ENCODE results near the gene EGFR.

DNA sequence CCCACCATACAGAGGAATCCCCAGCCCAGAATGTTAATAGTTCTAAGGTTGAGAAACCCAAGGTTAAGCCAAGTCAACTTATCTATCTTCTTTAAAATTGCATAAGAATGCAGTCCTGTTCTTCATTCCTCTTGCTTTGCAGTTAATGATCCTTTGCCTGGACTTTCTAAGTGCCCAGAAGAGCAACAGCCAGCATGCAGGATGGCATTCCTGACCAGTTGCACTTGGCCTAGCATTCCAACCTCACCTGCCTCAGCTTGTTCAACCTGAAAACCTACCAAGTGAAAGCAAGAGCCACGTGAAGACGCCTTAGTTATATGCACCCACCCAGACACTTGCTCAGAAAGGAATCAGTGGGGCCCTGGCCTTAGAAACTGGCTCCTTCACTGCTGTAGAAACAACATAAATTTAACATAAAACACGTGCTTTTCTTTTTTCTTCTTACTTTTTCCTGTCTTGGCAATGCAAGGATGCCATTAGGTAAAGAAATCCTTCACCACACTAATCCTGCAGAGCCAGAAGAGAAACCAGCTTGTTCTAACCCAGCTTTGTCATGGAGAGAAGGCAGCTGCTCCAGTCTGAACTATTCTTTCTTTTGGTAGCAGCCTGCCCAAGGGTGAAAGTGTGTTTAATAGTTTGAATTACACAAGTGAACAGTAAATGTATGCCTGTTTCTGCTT, 25.0 kb downstream of the EGFR start:
- TF ChIP-seq, protein P1, sequence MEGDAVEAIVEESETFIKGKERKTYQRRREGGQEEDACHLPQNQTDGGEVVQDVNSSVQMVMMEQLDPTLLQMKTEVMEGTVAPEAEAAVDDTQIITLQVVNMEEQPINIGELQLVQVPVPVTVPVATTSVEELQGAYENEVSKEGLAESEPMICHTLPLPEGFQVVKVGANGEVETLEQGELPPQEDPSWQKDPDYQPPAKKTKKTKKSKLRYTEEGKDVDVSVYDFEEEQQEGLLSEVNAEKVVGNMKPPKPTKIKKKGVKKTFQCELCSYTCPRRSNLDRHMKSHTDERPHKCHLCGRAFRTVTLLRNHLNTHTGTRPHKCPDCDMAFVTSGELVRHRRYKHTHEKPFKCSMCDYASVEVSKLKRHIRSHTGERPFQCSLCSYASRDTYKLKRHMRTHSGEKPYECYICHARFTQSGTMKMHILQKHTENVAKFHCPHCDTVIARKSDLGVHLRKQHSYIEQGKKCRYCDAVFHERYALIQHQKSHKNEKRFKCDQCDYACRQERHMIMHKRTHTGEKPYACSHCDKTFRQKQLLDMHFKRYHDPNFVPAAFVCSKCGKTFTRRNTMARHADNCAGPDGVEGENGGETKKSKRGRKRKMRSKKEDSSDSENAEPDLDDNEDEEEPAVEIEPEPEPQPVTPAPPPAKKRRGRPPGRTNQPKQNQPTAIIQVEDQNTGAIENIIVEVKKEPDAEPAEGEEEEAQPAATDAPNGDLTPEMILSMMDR (IDR thresholded peaks at IDR 0.05; ENCODE audit: extremely low read depth in 1 of 2, insufficient read depth in 1 of 2, low read depth in 1 of 2, low read length in 2 of 2), result no peak
- TF ChIP-seq EZH2 (IDR thresholded peaks at IDR 0.05; ENCODE audit: borderline replicate concordance, low read depth, low read length, severe bottlenecking) (no peak), MYC (IDR thresholded peaks at IDR 0.05; ENCODE audit: low read depth, low read length) (no peak), POLR2AphosphoS5 (IDR thresholded peaks at IDR 0.05; ENCODE audit: insufficient read depth, low read depth, low read length) (no peak)
- TF ChIP-seq, protein P2, sequence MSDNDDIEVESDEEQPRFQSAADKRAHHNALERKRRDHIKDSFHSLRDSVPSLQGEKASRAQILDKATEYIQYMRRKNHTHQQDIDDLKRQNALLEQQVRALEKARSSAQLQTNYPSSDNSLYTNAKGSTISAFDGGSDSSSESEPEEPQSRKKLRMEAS (IDR thresholded peaks at IDR 0.05; ENCODE audit: insufficient read depth, insufficient read length), result no peak

All from endothelial cell of umbilical vein (primary cell).